GM18517 (cell line): ENCODE data around the gene COG7.
"Not testable (repeated sequence)": the region's sequence is repeated elsewhere in the genome, so short reads cannot be mapped to it uniquely, and the experiment has no call there.

ENCODE experiments used
- ATAC-seq: cut with Tn5 transposase; IDR thresholded peaks from one replicate; pipeline ENCODE4 v1.9.1; 2021; ENCODE audit warnings: mild to moderate bottlenecking, moderate library complexity; ENCODE audit not compliant: unreplicated experiment

Gene COG7

GRCh38 chr16:23452572-23453337, at the start of gene COG7:
Gene COG7 (minus strand): TSS chr16:23453189. CDS start chr16:23452994, 195 bp downstream.
- ATAC-seq: peak; percentile 73

GRCh38 chr16:23502466-23502865, 49.5 kb upstream of the COG7 start:
- no peak for ATAC-seq

- no peak for ATAC-seq
Measured at GRCh38 chr16:23501291-23501690, 48.3 kb upstream of the COG7 start.

- no peak for ATAC-seq
Measured at GRCh38 chr16:23500862-23501225, 47.9 kb upstream of the COG7 start.

GRCh38 chr16:23500212-23500861, 47.3 kb upstream of the COG7 start:
- no peak for ATAC-seq

GRCh38 chr16:23499801-23500200, 46.8 kb upstream of the COG7 start:
- ATAC-seq: no peak

GRCh38 chr16:23498863-23499262, 45.9 kb upstream of the COG7 start:
- ATAC-seq: no peak

- ATAC-seq: no peak
Measured at GRCh38 chr16:23497543-23497868, 44.5 kb upstream of the COG7 start.

GRCh38 chr16:23496821-23497542, 44.0 kb upstream of the COG7 start:
- ATAC-seq: no peak

GRCh38 chr16:23495671-23496070, 42.7 kb upstream of the COG7 start:
- ATAC-seq: no peak

- no peak for ATAC-seq
Measured at GRCh38 chr16:23494188-23494587, 41.2 kb upstream of the COG7 start.

GRCh38 chr16:23491490-23492391, 38.8 kb upstream of the COG7 start:
- ATAC-seq: no peak

GRCh38 chr16:23486480-23486879, 33.5 kb upstream of the COG7 start:
- no peak for ATAC-seq

- no peak for ATAC-seq
Measured at GRCh38 chr16:23485841-23486240, 32.9 kb upstream of the COG7 start.

- ATAC-seq: no peak
Measured at GRCh38 chr16:23485257-23485614, 32.2 kb upstream of the COG7 start.

GRCh38 chr16:23484510-23485256, 31.7 kb upstream of the COG7 start:
- ATAC-seq: no peak

GRCh38 chr16:23483492-23483891, 30.5 kb upstream of the COG7 start:
- not testable (repeated sequence) for ATAC-seq

- ATAC-seq: no peak
Measured at GRCh38 chr16:23482778-23483177, 29.8 kb upstream of the COG7 start.

GRCh38 chr16:23480257-23480656, 27.3 kb upstream of the COG7 start:
- no peak for ATAC-seq

GRCh38 chr16:23479138-23479537, 26.1 kb upstream of the COG7 start:
- no peak for ATAC-seq
